ENCODE results near the gene RAB13. TPM values are rescaled to one million over a fixed set of nuclear protein-coding genes. Genes with fewer than 3 reads are reported as not detected.
"Not testable (repeated sequence)": the region's sequence is repeated elsewhere in the genome, so short reads cannot be mapped to it uniquely, and the experiment has no call there.

RAB13 gene
- total and polyA plus RNA-seq, 7 experiments from 2014 or later: 0.45 to 2.2 (median 1.4) TPM; not detected in 3

- POLR2A ChIA-PET: interaction anchor here (0.6 to 10.4 kb wide), 3 partner anchors 7 to 19 kb away, joined by 3 to 157 read pairs (median 3); partner anchors contain the start of gene JTB
- Mint-ChIP-seq H3K4me3 (peak overlapping the region in 1 of 10 donors; percentile 27), H3K9me3 (no peaks in the 10 kb centered on the region), H3K27ac (peak overlapping the region in 1 of 9 donors; percentile 74), H3K36me3 (no peaks in the 10 kb centered on the region), H3K4me1 (peaks cover 9 to 29% (median 15%) of the 10 kb centered on the region in 7 donors), H3K27me3 (peaks cover 0 to 21% (median 9%) of the 10 kb centered on the region in 5 donors)
- intact Hi-C loops (cut with micrococcal nuclease): loop anchor here in 1 of 2 donors (10.0 kb wide), 1 partner anchor 470 kb away; no protein-coding TSS in a partner anchor
- H3K9me3 ChIP-seq (ENCODE audit: control insufficient read depth in 2 of 3, low read length in 3 of 3): no peaks in the 10 kb centered on the region
- H3K4me1 ChIP-seq (ENCODE audit: control insufficient read depth in 2 of 2, insufficient read depth in 2 of 2, low read length in 2 of 2): peaks cover 3 to 8% of the 10 kb centered on the region in 2 donors
- no peaks in the 10 kb centered on the region for H3K27me3 ChIP-seq (ENCODE audit: control insufficient read depth in 2 of 2, insufficient read depth in 2 of 2, low read length in 2 of 2)
- no peak overlapping the region for H3K4me3 ChIP-seq (ENCODE audit: low read length)
- H3K36me3 ChIP-seq (ENCODE audit: control insufficient read depth in 2 of 3, insufficient read depth in 3 of 3, low read length in 3 of 3): no peaks in the 10 kb centered on the region
- DNase-seq: no peak
- no peak for ATAC-seq
- no peak overlapping the region for H3K27ac ChIP-seq (ENCODE audit: low read depth, low read length)
- CTCF ChIA-PET: interaction anchor here (0.6 to 8.0 kb wide), 5 partner anchors 13 to 187 kb away, joined by 3 to 84 read pairs (median 3); no protein-coding TSS in a partner anchor
These were observed 1.8 kb downstream of the RAB13 start for GRCh38 chr1:153984123-153984894.

- H3K9me3 ChIP-seq (ENCODE audit: control insufficient read depth in 2 of 3, low read length in 3 of 3); H3K36me3 Mint-ChIP-seq; H3K4me3 Mint-ChIP-seq; DNase-seq; H3K4me3 ChIP-seq (ENCODE audit: low read length); H3K4me1 ChIP-seq (ENCODE audit: control insufficient read depth in 2 of 2, insufficient read depth in 2 of 2, low read length in 2 of 2); CTCF ChIA-PET; H3K27ac ChIP-seq (ENCODE audit: low read depth, low read length); H3K27me3 ChIP-seq (ENCODE audit: control insufficient read depth in 2 of 2, insufficient read depth in 2 of 2, low read length in 2 of 2); ATAC-seq; H3K27ac Mint-ChIP-seq; H3K9me3 Mint-ChIP-seq: not testable (repeated sequence)
- H3K27me3 Mint-ChIP-seq: peaks cover 0 to 21% (median 9%) of the 10 kb centered on the region in 5 donors
- peaks cover 14 to 37% (median 28%) of the 10 kb centered on the region in 7 donors for H3K4me1 Mint-ChIP-seq
- POLR2A ChIA-PET: interaction anchor here (0.7 to 8.8 kb wide), 2 partner anchors 8 to 285 kb away, joined by 3 to 157 read pairs; partner anchors contain the start of genes RAB13 and RPS27
- peaks cover 0 to 11% (median 0%) of the 10 kb centered on the region in 3 experiments for H3K36me3 ChIP-seq (ENCODE audit: control insufficient read depth in 2 of 3, insufficient read depth in 3 of 3, low read length in 3 of 3)
- intact Hi-C loops (cut with micrococcal nuclease): loop anchor here in 1 of 2 donors (10.0 kb wide), 1 partner anchor 467 kb away; no protein-coding TSS in a partner anchor
These were observed 4.4 kb downstream of the RAB13 start for GRCh38 chr1:153981735-153982134.

- ChIA-PET POLR2A (interaction anchor here (1.7 to 8.8 kb wide), 8 partner anchors 10 to 346 kb away, joined by 4 to 157 read pairs (median 38); partner anchors contain the start of genes CHTOP, CREB3L4, CRTC2 and DENND4B), CTCF (interaction anchor here (1.1 to 2.9 kb wide), 3 partner anchors 8 to 165 kb away, joined by 3 to 18 read pairs (median 11); partner anchors contain the start of genes CREB3L4 and RAB13)
- Histone ChIP-seq H3K36me3 (ENCODE audit: control insufficient read depth in 2 of 3, insufficient read depth in 3 of 3, low read length in 3 of 3) (peaks cover 0 to 30% (median 2%) of the 10 kb centered on the region in 3 experiments), H3K4me1 (ENCODE audit: control insufficient read depth in 2 of 2, insufficient read depth in 2 of 2, low read length in 2 of 2) (peaks cover 9 to 15% of the 10 kb centered on the region in 2 donors)
- DNase-seq; H3K27ac ChIP-seq (ENCODE audit: low read depth, low read length); H3K27me3 Mint-ChIP-seq; ATAC-seq; H3K27me3 ChIP-seq (ENCODE audit: control insufficient read depth in 2 of 2, insufficient read depth in 2 of 2, low read length in 2 of 2); H3K4me3 ChIP-seq (ENCODE audit: low read length); H3K9me3 Mint-ChIP-seq; H3K9me3 ChIP-seq (ENCODE audit: control insufficient read depth in 2 of 3, low read length in 3 of 3): not testable (repeated sequence)
- intact Hi-C loops (cut with micrococcal nuclease): loop anchor here in 1 of 2 donors (5.0 kb wide), 1 partner anchor 293 kb away; the partner anchor contains the start of gene HAX1
- H3K4me1 Mint-ChIP-seq: peaks cover 23 to 40% (median 36%) of the 10 kb centered on the region in 7 donors
- H3K36me3 Mint-ChIP-seq: peaks cover 5 to 14% (median 12%) of the 10 kb centered on the region in 5 donors
- H3K27ac Mint-ChIP-seq: peak overlapping the region in 3 of 9 donors; percentile 17 to 93 (median 90)
- peak overlapping the region; percentile 45 to 99 (median 96) for H3K4me3 Mint-ChIP-seq
These were observed 7.0 kb downstream of the RAB13 start for GRCh38 chr1:153979091-153979490.

DNA sequence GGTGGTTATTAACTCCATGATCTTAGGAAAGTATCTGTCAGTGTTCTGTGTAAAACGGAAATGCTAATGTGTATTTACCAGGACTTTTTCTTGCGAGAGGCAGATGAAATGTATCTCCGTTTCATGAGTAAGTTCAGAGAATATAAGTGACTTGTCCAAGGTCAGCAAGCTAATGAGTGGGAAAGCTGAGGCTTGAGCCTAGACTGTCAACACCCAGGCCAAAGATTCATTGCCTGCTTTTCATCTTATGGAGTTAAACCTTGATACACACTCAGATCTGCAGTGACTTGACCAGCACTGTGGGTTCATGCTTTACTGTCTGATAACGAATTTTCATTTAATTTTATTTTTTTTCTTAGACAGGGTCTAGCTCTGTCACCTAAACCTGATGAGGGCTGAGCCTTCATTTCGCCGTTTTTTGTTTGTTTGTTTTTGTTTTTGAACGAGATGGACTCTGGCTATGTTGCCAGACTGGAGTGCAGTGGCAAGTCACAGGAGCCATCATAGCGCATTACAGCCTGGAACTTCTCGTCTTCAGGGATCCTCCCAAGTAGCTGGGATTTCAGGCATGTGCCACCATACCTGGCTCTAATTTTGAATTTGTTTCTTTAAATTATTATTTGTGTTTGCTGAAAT lies 7.7 kb downstream of the RAB13 start:
- DNase-seq (no peak), ATAC-seq (no peak)
- H3K27me3 ChIP-seq (ENCODE audit: control insufficient read depth in 2 of 2, insufficient read depth in 2 of 2, low read length in 2 of 2): no peaks in the 10 kb centered on the region
- Mint-ChIP-seq H3K4me1 (peaks cover 23 to 44% (median 40%) of the 10 kb centered on the region in 7 donors), H3K36me3 (peaks cover 5 to 17% (median 13%) of the 10 kb centered on the region in 5 donors), H3K27me3 (no peaks in the 10 kb centered on the region), H3K4me3 (peak overlapping the region; percentile 92 to 99 (median 97)), H3K27ac (peak overlapping the region; percentile 84 to 96 (median 93)), H3K9me3 (no peaks in the 10 kb centered on the region)
- CTCF ChIA-PET: interaction anchor here (0.9 to 2.9 kb wide), 10 partner anchors 8 to 164 kb away, joined by 3 to 18 read pairs (median 5); partner anchors contain the start of genes CREB3L4, DENND4B, GATAD2B and RAB13
- peaks cover 0 to 37% (median 3%) of the 10 kb centered on the region in 3 experiments for H3K36me3 ChIP-seq (ENCODE audit: control insufficient read depth in 2 of 3, insufficient read depth in 3 of 3, low read length in 3 of 3)
- peaks cover 9 to 15% of the 10 kb centered on the region in 2 donors for H3K4me1 ChIP-seq (ENCODE audit: control insufficient read depth in 2 of 2, insufficient read depth in 2 of 2, low read length in 2 of 2)
- peak overlapping the region; percentile 94 for H3K4me3 ChIP-seq (ENCODE audit: low read length)
- POLR2A ChIA-PET: interaction anchor here (0.6 to 8.8 kb wide), 20 partner anchors 11 to 1065 kb away, joined by 3 to 157 read pairs (median 6); partner anchors contain the start of genes CHTOP, CREB3L4, CRTC2 and DENND4B
- H3K27ac ChIP-seq (ENCODE audit: low read depth, low read length): peak overlapping the region; percentile 96
- no peaks in the 10 kb centered on the region for H3K9me3 ChIP-seq (ENCODE audit: control insufficient read depth in 2 of 3, low read length in 3 of 3)
- intact Hi-C loops (cut with micrococcal nuclease): loop anchor here in 1 of 2 donors (5.0 kb wide), 1 partner anchor 294 kb away; the partner anchor contains the start of gene HAX1

DNA sequence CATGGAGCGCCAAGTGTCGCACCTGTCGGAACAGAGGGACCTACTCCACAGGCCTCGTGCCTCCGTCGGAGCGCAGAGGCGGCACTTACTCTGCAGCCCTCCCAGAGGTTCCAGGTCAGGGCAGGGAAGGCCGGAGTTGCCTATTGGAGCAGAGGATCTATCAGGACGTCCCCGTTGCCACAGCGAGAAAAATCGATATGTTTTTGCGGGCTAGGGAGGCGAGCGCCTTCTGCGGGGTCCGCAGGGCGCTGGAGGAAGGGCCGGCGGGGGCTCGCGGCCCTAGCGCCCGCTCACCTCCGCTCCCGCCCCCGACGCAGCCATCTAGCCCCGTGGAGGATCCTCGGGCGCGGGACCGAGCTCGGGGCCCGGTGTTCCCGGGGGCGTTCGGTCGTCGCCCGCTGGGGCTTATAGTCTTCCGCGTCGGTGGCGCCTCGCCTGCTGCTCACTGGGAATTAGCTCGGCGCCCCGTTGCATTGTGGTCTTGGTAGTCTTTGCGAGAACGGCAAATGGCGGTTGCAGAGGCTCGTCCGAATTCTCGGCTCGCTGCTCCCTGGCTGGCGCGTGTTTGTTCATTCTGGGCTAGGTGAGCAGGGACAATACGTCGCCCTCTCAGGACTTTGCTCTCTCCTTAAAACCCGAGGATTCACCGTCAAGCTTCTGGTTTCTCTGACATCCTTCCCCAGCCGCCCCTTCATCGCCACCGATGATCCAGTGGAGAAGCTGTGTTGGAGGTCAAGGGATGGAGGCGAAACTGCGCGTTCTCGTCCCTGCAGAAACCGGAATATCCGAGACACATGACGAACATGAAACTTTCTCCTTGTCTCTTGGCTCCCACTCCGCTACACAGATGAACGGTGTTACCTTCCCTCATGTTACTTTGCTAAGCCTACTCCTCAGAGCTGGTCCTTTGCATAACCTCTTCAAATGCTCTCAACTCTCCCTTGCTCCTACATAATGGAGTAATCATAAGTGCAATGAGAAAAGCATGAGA lies 8.6 kb downstream of the RAB13 start, which contains the start of gene JTB:
TSS of gene JTB (minus strand) at position 425 of the 991 bp plus-strand sequence. CDS start at position 3, 422 bp downstream.
- peaks cover 0 to 45% (median 3%) of the 10 kb centered on the region in 3 experiments for H3K36me3 ChIP-seq (ENCODE audit: control insufficient read depth in 2 of 3, insufficient read depth in 3 of 3, low read length in 3 of 3)
- intact Hi-C loops (cut with micrococcal nuclease): loop anchor here (1.0 to 5.0 kb wide), 10 partner anchors 9 to 295 kb away; partner anchors contain the start of genes CREB3L4 (in 2 of the 2), CRTC2 (in 2 of the 2), RAB13 (in 2 of the 2) and RPS27 (in 2 of the 2)
- no peaks in the 10 kb centered on the region for H3K27me3 ChIP-seq (ENCODE audit: control insufficient read depth in 2 of 2, insufficient read depth in 2 of 2, low read length in 2 of 2)
- peak within 1 kb of the TSS; percentile 92 to 99 (median 97) for H3K4me3 Mint-ChIP-seq
- no peaks in the 10 kb centered on the region for H3K9me3 ChIP-seq (ENCODE audit: control insufficient read depth in 2 of 3, low read length in 3 of 3)
- peak within 1 kb of the TSS; percentile 94 for H3K4me3 ChIP-seq (ENCODE audit: low read length)
- no peaks in the 10 kb centered on the region for H3K9me3 Mint-ChIP-seq
- POLR2A ChIA-PET: interaction anchor here (0.6 to 8.8 kb wide), 25 partner anchors 10 to 1066 kb away, joined by 3 to 157 read pairs (median 5); partner anchors contain the start of genes CHTOP, CREB3L4, CRTC2 and DENND4B
- peaks cover 5 to 19% (median 13%) of the 10 kb centered on the region in 5 donors for H3K36me3 Mint-ChIP-seq
- no peaks in the 10 kb centered on the region for H3K27me3 Mint-ChIP-seq
- peak; percentile 65 to 89 (median 78) for DNase-seq
- peak; percentile 98 for ATAC-seq
- peak within 1 kb of the TSS; percentile 84 to 98 (median 94) for H3K27ac Mint-ChIP-seq
- H3K27ac ChIP-seq (ENCODE audit: low read depth, low read length): peak within 1 kb of the TSS; percentile 96
- CTCF ChIA-PET: interaction anchor here (0.8 to 2.9 kb wide), 14 partner anchors 9 to 164 kb away, joined by 3 to 18 read pairs (median 4); partner anchors contain the start of genes CREB3L4, CRTC2, DENND4B and GATAD2B
- peaks cover 9 to 15% of the 10 kb centered on the region in 2 donors for H3K4me1 ChIP-seq (ENCODE audit: control insufficient read depth in 2 of 2, insufficient read depth in 2 of 2, low read length in 2 of 2)
- H3K4me1 Mint-ChIP-seq: peaks cover 23 to 51% (median 40%) of the 10 kb centered on the region in 7 donors

All from naive thymus-derived CD4-positive, alpha-beta T cell (primary cell).